Activated effector memory CD4-positive, alpha-beta T cell treated with Interleukin-2 at 50 U/mL for 16 hours (primary cell): ENCODE measurements around the gene GRB14.
"Not testable (repeated sequence)": the region's sequence is repeated elsewhere in the genome, so short reads cannot be mapped to it uniquely, and the experiment has no call there.

ENCODE experiments used
- DNase-seq: peaks from one replicate; pipeline ENCODE4 v3.0.0-alpha.2; 2020

The GRB14 gene

DNA sequence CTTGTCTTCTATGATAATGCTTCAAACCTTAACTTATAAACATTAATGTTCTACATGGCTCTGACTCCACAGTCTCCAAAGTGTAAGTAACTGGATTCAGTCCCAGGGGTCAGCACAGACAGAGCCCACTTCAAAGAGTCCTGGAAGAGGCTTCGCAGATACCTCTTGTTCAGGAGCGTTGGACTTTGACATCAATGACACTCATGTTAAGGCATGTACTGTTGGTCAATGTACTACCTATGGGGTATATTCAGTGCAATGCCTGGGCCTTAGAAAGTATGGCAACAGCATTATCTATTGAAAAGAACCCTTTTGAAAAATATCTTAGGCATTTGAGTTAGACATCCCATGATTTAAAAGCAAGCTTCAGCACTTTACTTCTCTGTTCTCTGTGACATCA is 143.1 kb downstream of the GRB14 start:
- DNase-seq = no peak

DNA sequence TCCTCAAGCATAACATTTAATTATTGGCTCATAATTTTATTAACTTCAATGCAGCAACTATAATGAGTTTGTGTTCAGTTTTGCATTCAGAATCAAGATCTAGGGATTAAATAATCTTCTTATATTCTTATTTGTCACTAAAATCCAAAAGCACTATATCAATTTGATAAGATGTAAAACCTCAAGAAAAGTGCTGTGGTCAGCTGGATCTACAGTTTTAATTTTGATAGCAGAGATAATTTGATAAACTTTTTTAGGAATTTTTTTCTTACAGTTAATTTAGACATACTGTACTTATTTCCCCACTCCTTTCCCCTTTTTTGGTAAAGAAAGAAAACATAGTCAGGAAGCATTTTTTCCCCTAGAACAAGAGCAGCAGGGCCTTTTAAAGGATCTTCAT is 146.4 kb downstream of the GRB14 start:
- DNase-seq = no peak

DNA sequence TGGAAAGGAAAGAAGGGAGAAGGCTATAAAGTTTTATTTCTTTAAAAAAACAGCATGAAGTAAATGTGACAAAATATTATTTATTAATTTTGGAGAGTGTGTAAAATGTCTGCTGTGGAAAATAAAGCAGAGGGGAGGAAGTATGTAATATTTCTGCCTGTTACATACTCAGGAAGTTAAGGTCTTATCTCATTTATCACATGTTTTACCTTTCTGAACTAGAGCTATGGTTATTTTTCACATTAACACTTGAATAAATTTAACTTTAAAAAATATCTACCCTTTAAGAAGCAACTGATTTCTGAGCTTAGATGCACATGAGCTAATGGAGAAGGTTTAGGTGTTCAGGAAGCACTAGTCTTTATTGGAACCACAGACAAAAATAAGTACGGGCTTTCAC is 148.3 kb downstream of the GRB14 start:
- DNase-seq = no peak

DNA sequence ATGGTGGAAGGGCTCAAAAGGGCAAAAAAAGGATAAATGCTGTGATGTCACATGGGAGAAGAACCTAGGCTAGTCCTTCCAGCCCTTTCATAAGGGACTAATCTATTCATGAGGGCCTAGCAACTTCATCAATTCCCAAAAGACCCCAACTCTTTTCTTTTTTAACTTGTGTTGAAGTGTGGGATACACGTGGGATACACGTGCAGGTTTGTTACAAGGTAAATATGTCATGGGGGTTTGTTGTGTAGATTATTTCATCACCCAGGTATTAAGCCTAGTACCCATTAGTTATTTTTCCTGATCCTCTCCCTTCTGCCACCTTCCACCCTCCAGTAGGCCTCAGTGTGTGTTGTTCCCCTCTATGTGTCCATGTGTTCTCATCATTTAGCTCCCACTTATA is 156.2 kb downstream of the GRB14 start:
- DNase-seq = not testable (repeated sequence)

DNA sequence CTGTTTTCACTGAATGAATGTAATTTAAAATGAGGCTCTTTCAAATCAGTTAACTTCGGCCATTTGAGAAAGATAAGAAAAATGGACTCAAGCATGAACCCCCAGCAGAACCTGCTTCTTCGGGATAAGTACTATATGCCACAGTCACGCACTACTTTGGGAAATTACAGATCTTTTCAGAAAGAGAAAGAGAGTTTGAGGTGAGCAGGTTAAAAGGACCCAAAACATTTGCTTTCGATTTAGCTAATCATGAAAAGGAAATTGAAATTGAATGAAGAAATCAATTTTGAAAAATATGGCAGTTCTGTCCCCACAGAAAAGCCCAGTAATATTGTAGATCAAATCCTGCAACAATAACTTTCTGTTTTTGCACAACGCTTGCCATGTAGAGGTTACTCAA is 156.9 kb downstream of the GRB14 start:
- DNase-seq = no peak

DNA sequence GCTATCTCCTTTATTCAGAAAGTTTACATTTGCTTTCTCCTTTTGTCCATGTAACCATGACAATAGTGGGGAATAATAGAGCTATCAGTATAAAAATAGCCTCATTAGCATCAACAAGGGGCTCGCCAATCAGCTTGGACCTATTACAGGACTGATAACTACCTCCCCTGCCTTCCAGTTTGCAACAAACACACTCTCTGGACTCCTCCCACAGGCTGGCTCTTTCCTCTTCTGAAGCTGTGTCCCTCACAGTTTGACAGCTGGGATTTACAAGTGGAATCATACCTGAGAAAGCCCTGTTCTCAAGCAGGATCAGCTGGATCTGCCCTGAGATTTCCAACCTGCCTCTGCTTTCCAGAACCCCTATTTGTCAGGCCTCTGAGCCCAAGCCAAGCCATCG is 162.5 kb downstream of the GRB14 start:
- DNase-seq = no peak

DNA sequence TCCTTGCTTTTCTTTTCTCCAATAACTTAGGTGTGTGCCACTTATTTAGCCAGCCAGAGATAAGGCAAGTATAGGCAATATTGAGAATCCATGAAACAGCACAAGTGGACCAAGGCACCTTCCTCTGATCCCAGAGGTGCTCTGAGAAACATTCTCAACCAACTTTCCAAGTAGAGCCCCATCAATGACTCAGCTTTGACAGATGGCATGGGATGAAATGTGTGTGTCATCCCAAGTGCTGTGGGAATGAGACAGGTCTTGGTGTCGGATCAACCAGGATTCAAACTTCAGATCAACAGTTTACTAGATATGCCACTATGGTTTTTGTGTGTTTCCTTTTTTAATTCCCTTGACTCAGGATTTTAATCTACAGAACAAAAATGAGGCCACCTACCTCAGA is 164.0 kb downstream of the GRB14 start:
- no peak for DNase-seq

DNA sequence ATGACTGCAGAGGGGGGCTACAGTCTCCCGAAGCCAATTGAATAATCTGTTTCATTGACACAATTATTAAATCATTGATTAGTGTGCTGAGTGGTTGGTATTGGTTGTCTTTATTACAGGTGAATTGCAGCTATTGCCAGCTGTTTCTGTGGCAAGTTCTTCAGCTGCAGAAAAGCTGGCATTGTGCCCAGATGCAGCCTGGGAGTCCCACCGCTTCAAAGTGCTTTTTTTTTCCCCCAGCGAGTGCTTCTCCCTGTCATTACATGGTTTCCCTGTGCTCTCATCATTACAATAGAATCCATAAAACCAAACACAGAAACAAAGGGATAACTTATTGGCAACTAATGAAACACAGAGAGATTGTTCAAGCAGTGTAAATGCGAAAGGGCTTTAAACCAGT is 164.7 kb downstream of the GRB14 start:
- DNase-seq = no peak

DNA sequence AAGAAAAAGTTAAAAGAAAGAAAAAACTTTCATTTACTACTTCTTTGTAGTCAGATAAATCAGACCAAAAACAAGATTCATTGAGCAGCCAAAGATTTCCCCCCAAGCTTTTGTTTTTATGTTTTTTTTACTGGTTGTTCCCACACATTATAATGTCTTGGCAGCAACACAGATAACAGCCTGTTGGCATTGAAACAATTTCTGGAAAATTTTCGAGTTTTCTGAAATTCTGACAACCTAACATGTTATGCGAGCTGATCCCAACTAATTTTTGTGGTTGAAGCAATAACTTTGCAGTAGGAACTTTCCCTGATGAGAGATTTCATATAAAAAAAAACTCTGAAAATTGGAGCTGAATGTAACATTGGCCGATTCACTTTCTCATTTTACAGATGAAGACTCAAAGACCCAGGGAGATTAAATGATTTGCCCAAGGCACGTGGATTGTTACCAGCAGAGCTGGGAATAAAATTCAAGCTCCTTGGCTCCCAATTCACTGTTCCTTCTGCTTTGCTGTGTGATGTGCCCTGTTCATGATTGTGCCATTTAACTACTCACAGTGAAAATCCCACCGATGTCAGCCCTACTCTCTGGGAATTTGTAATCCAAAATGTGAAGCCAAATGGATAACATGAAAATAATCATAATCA is 167.5 kb downstream of the GRB14 start:
- DNase-seq = no peak

DNA sequence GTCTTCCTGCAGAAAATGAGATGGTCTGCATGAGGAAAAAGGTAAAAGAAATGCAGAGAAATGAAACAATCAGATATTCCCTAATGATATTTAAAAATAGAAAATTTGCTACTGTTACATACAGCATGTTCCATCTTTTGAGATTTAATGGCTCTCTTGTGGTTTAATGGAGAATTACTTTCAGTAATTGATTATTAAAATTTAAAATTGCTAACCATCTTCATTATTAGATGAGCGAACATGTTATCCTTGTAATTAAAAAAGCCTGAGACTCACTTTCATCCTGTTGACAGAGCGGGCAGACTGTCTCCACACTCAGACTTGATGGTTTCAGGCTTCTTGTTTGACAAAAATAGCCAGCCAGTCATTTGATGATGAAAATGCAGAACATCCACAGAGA is 171.0 kb downstream of the GRB14 start:
- DNase-seq = no peak

DNA sequence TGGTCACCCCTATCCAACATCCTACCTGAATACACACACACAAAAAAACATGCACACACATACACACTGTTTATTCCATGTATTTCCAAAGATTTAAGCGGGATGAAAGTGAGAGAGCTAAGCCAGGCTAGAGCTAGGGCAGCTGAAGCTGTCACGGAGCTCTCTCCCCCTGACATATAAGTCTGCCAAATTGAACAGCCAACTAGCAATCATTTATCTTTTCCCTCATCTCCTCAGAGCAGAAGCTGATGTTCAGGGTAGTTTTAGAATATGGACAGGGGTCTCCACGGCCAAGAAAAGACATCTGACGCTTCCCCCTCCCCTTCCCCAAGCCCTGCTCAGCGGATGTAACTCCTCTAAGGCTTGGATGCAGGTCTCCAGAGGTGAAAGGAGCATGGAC is 171.6 kb downstream of the GRB14 start:
- no peak for DNase-seq

DNA sequence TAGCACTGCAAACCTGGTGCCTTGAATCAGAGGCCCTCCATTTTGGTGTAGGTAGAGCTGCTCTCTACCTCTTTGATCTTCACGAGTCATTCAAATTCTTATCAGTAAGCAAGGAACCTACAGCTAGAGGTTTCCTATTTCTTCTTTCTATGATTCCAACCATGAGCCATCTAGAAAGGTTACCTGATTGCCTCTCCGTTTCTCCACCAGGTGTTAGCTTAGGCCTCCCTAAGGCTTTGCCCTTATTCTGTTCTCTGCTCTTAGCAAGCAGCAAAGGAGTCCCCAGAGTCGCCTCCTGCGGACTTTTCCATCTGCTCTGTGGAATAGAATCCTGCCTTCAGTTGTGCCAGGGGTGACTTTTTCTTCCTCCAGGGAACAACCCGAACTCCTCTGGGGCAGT is 173.6 kb downstream of the GRB14 start:
- DNase-seq = no peak
